Mesothelial cell of epicardium (in vitro differentiated cells): Measurements from ENCODE around the gene BGN. TPM values are rescaled to one million over a fixed set of nuclear protein-coding genes. Genes with fewer than 3 reads are reported as not detected.

Experiments used
- DNase-seq, 2 experiments: peaks; one replicate each; pipeline ENCODE4 v3.0.0; 2021; ENCODE audit warnings: low spot score in 2 of 2; ENCODE audit not compliant: unreplicated experiment in 2 of 2
- H3K27ac Mint-ChIP-seq: 2 replicates; pipeline ENCODE4 v1.8.0; 2021; ENCODE audit warnings: mixed read lengths
- H3K27me3 Mint-ChIP-seq: 2 replicates; pipeline ENCODE4 v1.8.0; 2021; ENCODE audit warnings: low read depth, mixed read lengths
- H3K36me3 Mint-ChIP-seq: 2 replicates; pipeline ENCODE4 v1.8.0; 2021; ENCODE audit warnings: mixed read lengths
- H3K4me1 Mint-ChIP-seq: 2 replicates; pipeline ENCODE4 v1.8.0; 2021; ENCODE audit warnings: mixed read lengths
- H3K4me3 Mint-ChIP-seq: 2 replicates; pipeline ENCODE4 v1.8.0; 2021; ENCODE audit warnings: mild to moderate bottlenecking, moderate library complexity, mixed read lengths
- H3K9me3 Mint-ChIP-seq: 2 replicates; pipeline ENCODE4 v1.8.0; 2021; ENCODE audit warnings: mixed read lengths
- total RNA-seq: library from RNA; stranded (reverse); gene quantifications from 3 replicates; pipeline ENCODE4 v1.2.1, GENCODE V29; 2021
- TF ChIP-seq, protein P1 (sequence below): fragments of 200-600 bp; sonication (generic); IDR thresholded peaks from one replicate; pipeline ENCODE4 v1.5.0; 2021; ENCODE audit warnings: antibody characterized with exemption; ENCODE audit not compliant: unreplicated experiment

BGN gene
- total RNA-seq, 1 donor from 2014 or later: 121 TPM

DNA sequence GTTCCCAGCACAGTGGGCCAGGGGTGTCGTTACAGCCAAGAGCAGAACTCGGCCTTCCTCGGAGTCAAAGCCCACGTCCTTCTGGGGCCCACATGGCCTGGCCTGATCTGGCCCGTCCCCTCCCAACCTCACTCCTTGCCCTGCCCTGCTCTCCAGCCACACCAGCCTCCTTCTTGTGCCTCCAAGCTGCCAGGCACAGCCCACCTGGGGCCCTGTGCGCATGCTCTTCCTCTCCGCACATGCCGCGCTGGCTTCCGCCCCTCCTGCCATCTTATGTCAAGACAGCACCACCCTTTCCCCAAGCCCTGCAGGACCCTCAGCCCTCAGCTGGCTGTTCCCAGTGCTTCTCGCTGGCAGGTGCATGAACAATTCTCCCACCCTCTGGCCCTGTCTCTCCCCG is 31.2 kb upstream of the BGN start:
- DNase-seq: no peak
- peaks cover 15% of the 10 kb centered on the region for H3K36me3 Mint-ChIP-seq
- peaks cover 11% of the 10 kb centered on the region for H3K9me3 Mint-ChIP-seq

GRCh38 chrX:153464116-153464515 is 30.7 kb upstream of the BGN start:
- Mint-ChIP-seq H3K4me1 (peaks cover 4% of the 10 kb centered on the region), H3K36me3 (peaks cover 13% of the 10 kb centered on the region), H3K27ac (no peak overlapping the region), H3K9me3 (peaks cover 9% of the 10 kb centered on the region), H3K4me3 (no peak overlapping the region), H3K27me3 (no peaks in the 10 kb centered on the region)
- TF ChIP-seq, protein P1, sequence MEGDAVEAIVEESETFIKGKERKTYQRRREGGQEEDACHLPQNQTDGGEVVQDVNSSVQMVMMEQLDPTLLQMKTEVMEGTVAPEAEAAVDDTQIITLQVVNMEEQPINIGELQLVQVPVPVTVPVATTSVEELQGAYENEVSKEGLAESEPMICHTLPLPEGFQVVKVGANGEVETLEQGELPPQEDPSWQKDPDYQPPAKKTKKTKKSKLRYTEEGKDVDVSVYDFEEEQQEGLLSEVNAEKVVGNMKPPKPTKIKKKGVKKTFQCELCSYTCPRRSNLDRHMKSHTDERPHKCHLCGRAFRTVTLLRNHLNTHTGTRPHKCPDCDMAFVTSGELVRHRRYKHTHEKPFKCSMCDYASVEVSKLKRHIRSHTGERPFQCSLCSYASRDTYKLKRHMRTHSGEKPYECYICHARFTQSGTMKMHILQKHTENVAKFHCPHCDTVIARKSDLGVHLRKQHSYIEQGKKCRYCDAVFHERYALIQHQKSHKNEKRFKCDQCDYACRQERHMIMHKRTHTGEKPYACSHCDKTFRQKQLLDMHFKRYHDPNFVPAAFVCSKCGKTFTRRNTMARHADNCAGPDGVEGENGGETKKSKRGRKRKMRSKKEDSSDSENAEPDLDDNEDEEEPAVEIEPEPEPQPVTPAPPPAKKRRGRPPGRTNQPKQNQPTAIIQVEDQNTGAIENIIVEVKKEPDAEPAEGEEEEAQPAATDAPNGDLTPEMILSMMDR: no peak
- no peak for DNase-seq

More for the DNA sequence above, 31.2 kb upstream of the BGN start:
- no peak overlapping the region for H3K27ac Mint-ChIP-seq
- H3K4me3 Mint-ChIP-seq: no peak overlapping the region
- TF ChIP-seq, protein P1: no peak
- H3K4me1 Mint-ChIP-seq: peaks cover 4% of the 10 kb centered on the region
- no peaks in the 10 kb centered on the region for H3K27me3 Mint-ChIP-seq

DNA sequence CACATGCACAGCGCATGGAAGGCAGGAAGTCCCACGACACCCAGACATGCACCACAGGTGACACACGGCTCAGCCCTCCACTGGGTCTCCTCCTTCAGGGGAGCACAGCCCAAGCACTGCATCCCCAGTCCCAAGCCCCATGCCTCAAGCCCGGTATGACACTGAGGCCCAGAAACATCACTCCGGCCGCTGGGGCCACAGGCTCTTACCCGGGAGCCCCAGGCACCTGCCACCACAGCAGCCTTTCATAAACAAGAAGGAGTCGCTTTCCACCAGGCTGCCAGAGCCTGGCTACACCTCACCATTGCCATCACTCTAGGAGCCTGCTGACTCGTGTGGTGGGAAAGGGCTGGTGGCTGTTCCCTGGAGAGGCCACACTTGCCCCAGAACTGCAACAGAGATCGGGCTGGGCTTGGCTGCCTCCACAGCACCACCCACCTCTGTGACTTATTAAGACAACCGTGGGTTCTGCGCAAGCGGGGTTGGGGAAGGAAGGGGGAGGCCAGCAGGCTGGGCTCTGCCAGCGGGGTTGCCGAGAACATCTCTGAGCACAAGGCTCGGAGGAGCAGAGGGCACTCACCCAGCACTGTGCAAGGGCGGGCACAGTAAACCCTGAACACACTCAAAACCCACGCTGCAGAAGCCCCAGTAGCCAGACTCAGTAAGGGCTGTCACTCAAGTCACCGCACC is 28.9 kb upstream of the BGN start:
- Mint-ChIP-seq H3K36me3 (peaks cover 9% of the 10 kb centered on the region), H3K27me3 (no peaks in the 10 kb centered on the region), H3K9me3 (peaks cover 5% of the 10 kb centered on the region)

GRCh38 chrX:153468008-153468580 is 26.7 kb upstream of the BGN start:
- H3K27me3 Mint-ChIP-seq: no peaks in the 10 kb centered on the region
- TF ChIP-seq, protein P1: no peak
- no peak for DNase-seq
- H3K4me1 Mint-ChIP-seq: peaks cover 6% of the 10 kb centered on the region
- peaks cover 5% of the 10 kb centered on the region for H3K9me3 Mint-ChIP-seq
- H3K4me3 Mint-ChIP-seq: no peak overlapping the region
- peaks cover 3% of the 10 kb centered on the region for H3K36me3 Mint-ChIP-seq
- H3K27ac Mint-ChIP-seq: no peak overlapping the region

More for the DNA sequence above, 28.9 kb upstream of the BGN start:
- TF ChIP-seq, protein P1: no peak
- no peak overlapping the region for H3K27ac Mint-ChIP-seq
- H3K4me3 Mint-ChIP-seq: no peak overlapping the region
- H3K4me1 Mint-ChIP-seq: peaks cover 3% of the 10 kb centered on the region
- no peak for DNase-seq

DNA sequence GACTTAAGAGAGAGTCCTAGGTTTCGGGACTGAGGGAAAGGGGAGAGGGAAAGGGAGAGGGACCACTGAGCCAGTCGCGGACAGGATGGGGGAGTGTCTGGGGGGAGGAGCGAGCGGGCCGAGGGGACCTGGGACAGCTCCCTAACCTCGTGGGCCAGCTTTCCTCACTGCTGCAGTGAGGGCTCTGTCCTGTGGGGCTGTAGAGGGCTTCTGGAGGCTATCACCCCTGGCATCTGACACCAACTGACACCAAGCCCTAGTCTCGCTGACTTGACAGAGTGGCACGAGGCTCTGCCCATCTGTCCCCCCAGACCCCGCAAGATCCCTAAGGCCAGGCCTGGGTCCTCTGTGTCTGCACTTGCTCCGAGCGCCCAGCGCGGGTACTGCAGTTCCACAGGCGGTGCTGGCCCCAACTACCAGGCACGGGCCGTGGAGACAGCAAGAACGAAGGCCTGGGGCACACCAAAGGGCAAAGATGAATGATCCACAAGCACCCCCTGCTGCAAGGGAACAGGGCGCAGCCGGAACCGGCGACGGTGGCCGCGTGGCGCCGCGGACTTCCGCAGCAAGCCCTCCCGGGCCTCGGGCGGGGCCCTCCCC is 24.9 kb upstream of the BGN start:
- TF ChIP-seq, protein P1: no peak
- Mint-ChIP-seq H3K4me3 (peak overlapping the region; percentile 75), H3K4me1 (peaks cover 6% of the 10 kb centered on the region), H3K27me3 (no peaks in the 10 kb centered on the region), H3K9me3 (peaks cover 5% of the 10 kb centered on the region), H3K36me3 (no peaks in the 10 kb centered on the region), H3K27ac (peak overlapping the region; percentile 61)
- no peak for DNase-seq
